Measurements from ENCODE around the gene SLC15A3. TPM values are rescaled to one million over a fixed set of nuclear protein-coding genes. Genes with fewer than 3 reads are reported as not detected.
"Not testable (repeated sequence)": the region's sequence is repeated elsewhere in the genome, so short reads cannot be mapped to it uniquely, and the experiment has no call there.

SLC15A3 gene
- total RNA-seq, 2 donors from 2014 or later: 2.0 to 6.2 TPM

- H3K27ac ChIP-seq: no peak overlapping the region
- DNase-seq (no peak), ATAC-seq (no peak)
- TF ChIP-seq POLR2A (IDR thresholded peaks at IDR 0.05) (no peak), CTCF (IDR thresholded peaks at IDR 0.05) (no peak)
- no peak overlapping the region for H3K4me3 ChIP-seq
- no peaks in the 10 kb centered on the region for H3K4me1 ChIP-seq
- H3K36me3 ChIP-seq (replicated peaks in 1 of 2; ENCODE audit: insufficient read depth in 1 of 2, low read depth in 2 of 2): no peaks in the 10 kb centered on the region
- intact Hi-C loops (cut with DNase I): no loop called here
- no peaks in the 10 kb centered on the region for H3K27me3 ChIP-seq
- H3K9me3 ChIP-seq: no peaks in the 10 kb centered on the region
Measured at GRCh38 chr11:60977836-60978235, 25.9 kb upstream of the SLC15A3 start.

GRCh38 chr11:60977224-60977623 is 25.2 kb upstream of the SLC15A3 start:
- 76 to 94% methylated on average over 3 to 4 of the region's 4 CpGs for whole genome bisulfite sequencing, 2 donors

DNA sequence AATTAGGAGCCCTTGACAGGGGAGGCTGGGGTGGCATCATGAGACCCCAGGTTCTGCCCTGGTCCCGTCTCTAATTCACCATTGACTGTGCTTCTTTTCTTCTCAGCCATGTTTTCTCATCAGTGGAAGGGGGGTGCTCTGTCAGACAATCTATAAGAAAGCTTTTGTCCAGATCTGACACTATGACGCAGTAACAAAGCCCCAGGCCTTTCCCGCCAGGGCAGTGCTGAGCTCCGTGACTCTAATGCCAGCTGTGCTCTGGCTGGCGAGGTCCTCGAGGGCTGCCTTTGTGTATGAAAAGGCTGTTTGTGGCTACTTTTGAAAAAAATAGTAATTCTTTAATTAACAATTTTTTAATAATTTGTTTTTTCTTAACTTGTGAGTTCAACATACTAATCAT is 22.8 kb upstream of the SLC15A3 start:
- ATAC-seq (no peak), DNase-seq (no peak)
- TF ChIP-seq POLR2A (IDR thresholded peaks at IDR 0.05): no peak
- TF ChIP-seq CTCF (IDR thresholded peaks at IDR 0.05): no peak
- H3K4me3 ChIP-seq: no peak overlapping the region
- peaks cover 4% of the 10 kb centered on the region for H3K4me1 ChIP-seq
- 86 to 90% methylated on average over 6 of the region's 6 CpGs for WGBS, 2 donors
- no peaks in the 10 kb centered on the region for H3K9me3 ChIP-seq
- no peaks in the 10 kb centered on the region for H3K27me3 ChIP-seq
- intact Hi-C loops (cut with DNase I): no loop called here
- no peak overlapping the region for H3K27ac ChIP-seq
- no peaks in the 10 kb centered on the region for H3K36me3 ChIP-seq (replicated peaks in 1 of 2; ENCODE audit: insufficient read depth in 1 of 2, low read depth in 2 of 2)

More at GRCh38 chr11:60977224-60977623, 25.2 kb upstream of the SLC15A3 start:
- TF ChIP-seq CTCF (IDR thresholded peaks at IDR 0.05) (no peak), POLR2A (IDR thresholded peaks at IDR 0.05) (no peak)
- Histone ChIP-seq H3K27me3 (no peaks in the 10 kb centered on the region), H3K9me3 (no peaks in the 10 kb centered on the region), H3K36me3 (replicated peaks in 1 of 2; ENCODE audit: insufficient read depth in 1 of 2, low read depth in 2 of 2) (no peaks in the 10 kb centered on the region), H3K4me3 (no peak overlapping the region), H3K27ac (no peak overlapping the region), H3K4me1 (no peaks in the 10 kb centered on the region)
- ATAC-seq: no peak
- intact Hi-C loops (cut with DNase I): no loop called here
- DNase-seq: no peak

DNA sequence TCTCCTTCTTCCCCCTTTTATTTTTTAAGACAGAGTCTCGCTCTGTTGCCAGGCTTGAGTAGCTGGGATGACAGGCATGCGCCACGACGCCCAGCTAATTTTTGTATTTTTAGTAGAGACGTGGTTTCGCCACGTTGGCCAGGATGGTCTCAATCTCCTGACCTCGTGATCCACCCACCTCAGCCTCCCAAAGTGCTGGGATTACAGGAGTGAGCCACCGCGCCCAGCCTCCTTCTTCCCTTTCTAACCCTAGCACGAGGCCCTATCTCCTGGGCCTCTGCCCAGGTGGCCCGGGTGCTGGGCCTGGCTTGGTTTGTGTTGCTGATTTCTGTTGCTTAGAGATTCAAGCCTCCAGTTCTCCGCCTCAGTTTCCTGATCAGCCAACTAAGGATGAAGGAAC is 22.3 kb upstream of the SLC15A3 start:
- intact Hi-C loops (cut with DNase I); ATAC-seq; H3K9me3 ChIP-seq; H3K27ac ChIP-seq; H3K27me3 ChIP-seq; DNase-seq; H3K4me3 ChIP-seq; H3K36me3 ChIP-seq (replicated peaks in 1 of 2; ENCODE audit: insufficient read depth in 1 of 2, low read depth in 2 of 2); H3K4me1 ChIP-seq: not testable (repeated sequence)
- 71 to 82% methylated on average over 13 of the region's 13 CpGs for WGBS, 2 donors

DNA sequence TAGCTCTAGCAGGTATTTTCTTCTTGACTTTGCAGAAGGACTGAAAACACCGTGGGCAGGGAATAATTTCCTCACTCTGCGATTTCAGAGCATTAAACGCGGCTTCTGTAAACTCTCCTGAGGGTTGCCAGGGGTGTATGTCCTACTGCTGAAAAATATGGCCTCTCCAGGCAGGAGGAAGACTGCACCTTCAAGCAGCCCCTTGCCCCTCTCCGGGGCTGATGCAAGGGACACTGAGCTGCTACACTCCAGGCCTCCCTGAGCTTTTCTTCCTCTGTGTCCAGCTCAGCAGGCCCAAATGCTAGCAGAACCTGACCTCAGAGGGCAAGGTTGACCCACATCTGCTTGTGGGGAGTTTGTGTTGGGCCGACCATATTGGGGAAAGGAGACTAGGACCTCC is 21.7 kb upstream of the SLC15A3 start:
- no peak overlapping the region for H3K27ac ChIP-seq
- no peaks in the 10 kb centered on the region for H3K27me3 ChIP-seq
- H3K4me3 ChIP-seq: no peak overlapping the region
- ATAC-seq (no peak), DNase-seq (no peak)
- WGBS, 2 donors: 68 to 88% methylated on average over 6 of the region's 6 CpGs
- H3K36me3 ChIP-seq (replicated peaks in 1 of 2; ENCODE audit: insufficient read depth in 1 of 2, low read depth in 2 of 2): no peaks in the 10 kb centered on the region
- H3K9me3 ChIP-seq: no peaks in the 10 kb centered on the region
- intact Hi-C loops (cut with DNase I): no loop called here
- TF ChIP-seq CTCF (IDR thresholded peaks at IDR 0.05): no peak
- no peak for TF ChIP-seq POLR2A (IDR thresholded peaks at IDR 0.05)
- H3K4me1 ChIP-seq: peaks cover 4% of the 10 kb centered on the region
